RPMI8226 (cell line): ENCODE results near the gene ZBTB42.

ENCODE experiments used
- DNase-seq: peaks from one replicate; pipeline ENCODE4 v3.0.0-alpha.2; 2015

The ZBTB42 gene

DNA sequence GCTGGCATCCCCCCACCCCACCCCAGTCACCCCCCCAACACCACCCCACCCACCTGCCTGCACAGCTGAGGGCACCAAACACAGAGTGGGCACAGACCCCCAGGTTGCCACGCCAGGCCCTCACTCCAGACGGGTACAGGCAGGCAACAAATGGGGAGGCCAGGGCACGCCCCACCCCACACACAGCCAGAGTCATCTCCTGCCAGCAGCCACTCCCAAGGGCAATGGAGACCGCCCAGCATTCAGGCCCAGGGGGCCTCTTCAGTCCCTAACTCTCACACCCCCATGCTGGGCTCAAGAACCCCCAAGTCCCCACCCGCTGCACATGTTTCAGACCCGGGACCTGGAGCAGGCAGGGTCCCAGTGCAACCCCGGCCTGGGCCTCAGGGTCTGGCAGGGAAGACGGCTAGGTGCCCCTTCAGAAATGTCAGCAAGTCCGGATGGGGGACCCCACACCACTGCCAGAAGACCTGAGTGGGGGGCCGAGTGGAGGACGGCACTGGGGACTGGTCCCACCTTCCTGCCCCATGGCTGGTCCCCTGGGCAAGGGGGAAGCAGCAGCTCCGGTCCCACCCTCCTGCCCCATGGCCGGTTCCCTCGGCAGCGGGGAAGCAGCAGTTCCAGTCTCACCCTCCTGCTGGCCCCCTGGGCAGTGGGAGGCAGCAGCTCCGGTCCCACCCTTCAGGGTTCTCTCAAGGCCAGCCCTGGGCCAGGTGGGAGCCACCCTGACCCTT lies 17.2 kb upstream of the ZBTB42 start:
- DNase-seq, result no peak

DNA sequence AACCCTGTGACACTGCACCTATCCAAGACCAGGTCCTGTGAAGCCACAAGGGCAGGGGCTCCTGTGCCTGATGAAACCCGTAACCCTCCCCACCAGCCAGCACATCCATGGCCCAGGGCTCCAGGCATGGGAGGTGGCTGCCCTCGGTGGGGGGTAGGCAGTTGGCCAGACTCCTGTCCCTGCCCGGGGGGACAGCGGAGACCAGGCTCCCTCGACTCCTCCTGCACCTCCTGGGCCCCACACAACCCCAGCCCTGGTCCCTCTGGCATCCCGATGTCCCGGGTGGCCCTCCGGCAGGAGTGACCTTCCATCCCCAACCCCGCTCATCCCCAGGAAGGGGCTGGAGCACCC lies 16.7 kb upstream of the ZBTB42 start:
- no peak for DNase-seq

GRCh38 chr14:104784846-104785707 lies 15.8 kb upstream of the ZBTB42 start:
- peak; percentile 22 for DNase-seq

GRCh38 chr14:104785708-104786080 lies 15.2 kb upstream of the ZBTB42 start:
- DNase-seq, result no peak

DNA sequence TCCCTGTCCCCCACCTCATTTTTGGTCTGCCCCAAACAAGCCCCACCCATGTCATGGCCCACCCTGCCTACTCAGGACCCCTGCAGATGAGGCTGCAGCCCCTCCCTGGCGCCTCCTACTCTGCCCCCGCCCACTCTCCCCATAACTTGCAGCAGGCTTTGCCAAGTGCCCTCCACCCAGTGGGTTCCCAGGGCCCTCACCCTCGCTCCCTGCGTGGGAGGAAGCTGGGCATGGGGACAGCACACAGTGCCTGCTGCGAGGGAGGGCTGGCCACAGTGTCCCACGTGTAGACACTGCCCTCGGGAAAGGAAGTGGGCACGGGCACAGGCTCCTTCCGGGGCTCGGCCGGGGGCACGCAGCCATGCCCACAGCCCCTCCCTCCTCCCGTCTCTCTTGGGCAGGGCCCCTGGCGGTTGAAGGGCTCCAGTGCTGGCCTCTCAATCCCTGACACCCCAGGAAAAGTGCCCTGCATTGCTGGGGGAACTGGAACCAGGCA lies 14.8 kb upstream of the ZBTB42 start:
- no peak for DNase-seq

DNA sequence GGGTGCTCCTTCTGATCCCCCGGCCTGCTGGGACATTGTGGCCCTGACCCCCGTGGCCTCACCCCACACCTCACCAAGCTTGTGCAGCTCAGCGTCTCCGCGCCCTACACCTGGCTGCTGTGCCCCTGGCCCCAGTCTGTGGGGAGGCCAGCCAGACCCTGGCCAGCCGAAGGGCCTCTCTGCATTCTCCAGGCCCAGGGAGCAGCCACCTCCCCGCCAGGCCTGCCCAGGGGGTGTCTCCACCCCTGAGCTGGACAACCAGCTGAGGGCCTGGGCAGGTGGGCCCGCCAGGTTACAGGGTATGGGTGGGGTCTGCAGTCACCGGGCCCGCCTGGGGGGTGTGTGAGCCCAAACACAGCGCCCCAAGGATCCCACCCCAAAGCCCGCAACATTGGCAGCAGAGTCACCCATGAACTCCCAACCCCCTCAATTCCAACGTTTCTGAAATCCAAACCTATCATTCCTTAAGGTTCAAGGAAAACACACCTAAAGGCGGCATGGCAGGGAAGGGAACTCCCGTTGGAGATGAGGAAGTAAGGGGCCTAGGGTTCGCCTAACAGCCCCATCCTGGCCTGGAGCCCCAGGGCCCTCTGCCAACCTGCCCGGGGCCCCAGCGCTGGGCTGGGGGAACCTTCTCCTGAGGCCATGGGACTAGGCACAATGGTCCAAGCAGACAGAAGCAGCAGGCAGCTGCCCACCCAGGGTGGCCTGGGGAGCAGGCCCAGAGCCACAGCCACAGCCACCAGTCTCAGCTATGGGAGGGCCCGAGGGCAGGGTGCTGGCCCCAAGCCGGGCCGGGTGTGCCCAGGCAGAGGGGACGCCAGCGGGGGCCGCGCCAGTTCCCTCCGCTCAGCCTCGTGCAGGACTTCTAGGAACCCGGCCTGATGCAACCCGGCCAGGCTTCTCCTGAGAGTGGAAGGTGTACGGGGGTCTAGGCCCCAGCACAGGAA lies 13.9 kb upstream of the ZBTB42 start:
- DNase-seq, result no peak

DNA sequence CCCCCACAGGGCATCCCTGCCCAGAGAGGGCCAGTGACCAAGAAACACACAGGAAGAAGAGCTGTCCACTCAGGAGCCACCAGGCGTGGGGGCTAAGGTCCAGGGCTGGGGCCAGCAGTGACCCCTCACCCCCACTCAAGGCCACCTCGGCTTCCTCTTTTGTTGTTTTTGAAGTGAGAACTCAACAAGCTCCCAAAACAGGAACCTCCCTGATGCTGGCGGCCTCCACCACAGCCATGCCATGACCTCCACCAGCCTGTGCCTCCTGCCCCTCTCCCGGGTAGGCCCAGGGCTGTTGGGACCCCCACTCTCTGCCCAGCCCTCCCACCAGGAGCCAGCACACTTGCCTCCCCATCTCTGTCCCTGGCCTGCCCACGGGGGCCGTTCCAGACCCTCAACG lies 13.2 kb upstream of the ZBTB42 start:
- no peak for DNase-seq

DNA sequence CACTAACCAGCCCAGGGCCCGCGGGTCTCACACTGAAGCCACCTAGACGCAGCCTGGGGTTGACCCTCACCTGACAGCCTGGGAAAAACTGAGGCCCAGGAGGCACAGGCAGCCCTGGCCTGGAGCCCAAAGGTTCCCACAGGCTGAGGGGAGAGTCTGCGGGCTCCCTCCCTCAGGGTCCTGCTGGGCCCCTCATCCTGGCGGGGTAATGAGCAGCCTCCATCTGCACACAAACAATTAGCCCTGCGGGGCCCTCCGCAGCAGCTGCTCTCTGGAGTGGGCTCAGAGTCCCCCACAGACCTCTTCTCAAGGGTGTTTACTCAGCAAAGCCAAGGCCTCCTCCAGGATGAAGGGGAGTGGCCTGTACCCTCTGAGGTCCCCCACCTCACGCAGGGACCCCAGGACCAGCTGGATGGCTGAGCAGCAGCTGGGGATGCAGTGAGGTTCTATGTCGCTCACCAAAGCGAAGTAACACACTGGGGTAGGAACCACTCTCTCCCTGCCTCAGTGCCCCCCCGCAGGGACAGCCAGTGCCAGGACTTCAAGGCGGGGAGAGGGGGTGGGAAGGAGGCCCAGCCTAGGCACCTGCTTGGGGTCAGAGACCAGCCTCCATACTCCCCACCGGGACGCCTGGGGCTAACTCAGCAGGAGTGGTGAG lies 12.6 kb upstream of the ZBTB42 start:
- DNase-seq, result no peak

GRCh38 chr14:104788873-104789663 lies 11.8 kb upstream of the ZBTB42 start:
- DNase-seq, result no peak

- DNase-seq, result no peak
Observed at GRCh38 chr14:104789752-104790743, 10.9 kb upstream of the ZBTB42 start.

- no peak for DNase-seq
Observed at GRCh38 chr14:104791425-104791824, 9.5 kb upstream of the ZBTB42 start.

- no peak for DNase-seq
Observed at GRCh38 chr14:104792101-104792884, 8.6 kb upstream of the ZBTB42 start.

DNA sequence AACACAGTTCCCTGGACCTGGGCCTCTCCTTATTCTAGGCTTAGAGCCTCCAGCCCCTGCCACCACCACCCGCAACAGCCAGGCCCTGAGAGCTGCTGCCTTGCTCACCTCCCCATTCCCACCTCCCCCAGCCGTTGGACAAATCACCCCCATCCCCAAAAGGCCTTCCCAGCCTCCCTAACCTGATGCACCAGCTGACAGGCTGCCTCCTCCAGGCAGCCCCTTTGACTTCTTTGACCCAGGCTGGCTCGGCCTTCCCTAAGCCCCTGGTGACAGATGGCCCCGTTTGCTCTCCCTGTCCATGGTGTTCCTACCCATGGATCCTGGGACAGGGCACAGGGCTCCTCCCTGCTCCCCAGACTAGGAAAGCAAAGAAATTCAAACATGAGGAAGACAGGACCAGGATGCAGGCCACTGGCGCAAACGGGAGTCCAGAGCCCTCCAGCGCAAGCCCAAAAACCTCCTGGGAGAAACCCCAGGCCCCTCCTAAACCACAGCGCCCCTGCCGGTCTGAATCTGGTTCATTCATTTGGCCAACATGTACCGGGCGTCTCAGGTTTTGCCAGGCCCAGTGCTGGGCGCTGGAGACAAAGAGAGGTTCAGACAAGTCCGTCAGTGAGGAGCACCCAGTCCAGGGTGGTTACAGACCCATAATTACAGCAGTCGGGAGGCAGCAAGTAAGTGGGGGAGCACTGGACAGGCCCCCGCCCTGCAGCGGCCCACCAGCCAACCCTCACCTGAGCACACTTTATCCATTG lies 7.8 kb upstream of the ZBTB42 start:
- DNase-seq, result no peak

GRCh38 chr14:104793703-104793959 lies 7.3 kb upstream of the ZBTB42 start:
- no peak for DNase-seq

GRCh38 chr14:104794099-104794498 lies 6.8 kb upstream of the ZBTB42 start:
- no peak for DNase-seq

DNA sequence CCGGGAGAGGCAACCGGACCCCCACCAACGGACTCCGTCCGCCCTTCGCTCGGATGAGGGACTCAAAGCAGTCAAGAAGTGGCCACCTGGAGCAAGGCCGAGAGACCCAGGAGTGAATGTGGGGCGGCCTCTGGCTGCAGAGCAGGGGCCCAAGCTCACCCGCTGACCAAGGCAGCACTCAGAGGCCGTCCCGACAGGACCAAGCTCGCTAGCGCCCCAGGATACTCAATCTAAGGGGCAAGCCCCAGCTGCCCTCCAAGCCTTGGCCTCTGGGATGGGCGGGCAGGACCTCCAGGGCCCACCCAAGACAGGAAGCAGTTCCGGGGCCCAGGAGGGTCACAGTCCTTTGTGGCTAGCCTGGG lies 6.3 kb upstream of the ZBTB42 start:
- no peak for DNase-seq

DNA sequence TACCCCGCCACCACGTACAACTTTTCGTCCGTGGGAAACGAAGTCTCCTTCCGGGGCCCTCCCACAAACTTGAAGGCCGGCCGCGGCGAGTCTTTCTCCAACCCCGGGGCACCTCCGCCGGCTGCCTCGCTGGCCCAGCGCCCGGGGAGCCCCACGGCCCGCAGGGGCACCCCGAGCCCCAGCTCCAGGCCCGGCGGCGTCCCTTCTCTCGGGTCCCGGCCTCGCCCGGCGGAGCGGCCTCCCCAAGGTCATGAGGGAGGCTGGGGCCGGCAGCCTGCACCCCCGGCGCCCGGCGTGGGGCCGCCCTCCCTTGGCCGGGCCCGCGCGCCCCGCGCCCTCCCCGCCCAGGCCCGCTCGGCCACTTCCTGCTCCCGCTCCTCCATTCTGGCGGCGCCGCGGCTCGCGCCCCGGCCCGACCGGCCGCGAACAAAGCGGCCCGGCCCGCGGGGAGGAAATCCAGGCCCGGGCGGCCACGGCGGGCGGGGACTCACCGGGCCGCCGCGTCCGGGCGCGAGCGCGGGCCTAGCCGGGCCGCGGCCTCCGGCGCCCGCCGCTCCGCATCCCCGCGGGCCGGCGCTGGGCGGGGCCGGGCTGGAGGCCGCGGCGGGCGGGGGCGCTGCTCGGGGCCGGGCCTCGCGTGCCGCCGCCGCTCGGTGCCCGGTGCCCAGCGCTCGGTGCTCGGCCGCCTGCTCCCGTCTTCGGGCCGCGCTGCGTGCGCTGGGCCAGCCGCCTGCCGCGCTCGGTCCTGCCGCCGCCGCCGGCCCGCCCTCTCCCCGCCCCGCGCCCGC lies 5.7 kb upstream of the ZBTB42 start, which contains the start of gene AKT1:
TSS of gene AKT1 (minus strand) at position 756 of the 788 bp plus-strand sequence. CDS start 3,105 bp downstream, outside the sequence.
- DNase-seq, result peak; percentile 35
